CD4-positive, CD25-positive, alpha-beta regulatory T cell (primary cell): Measurements from ENCODE around the gene ANKRD37. TPM values are rescaled to one million over a fixed set of nuclear protein-coding genes. Genes with fewer than 3 reads are reported as not detected.

Experiments
- polyA plus RNA-seq, 4 donors: library from polyadenylated mRNA; unstranded; fragments of 300-500 nt; fragmentation: Illumina TruSeq; gene quantifications; one replicate each; pipeline ENCODE4 v1.2.3, GENCODE V29; 2021
- total RNA-seq: library from RNA; stranded (reverse); gene quantifications from one replicate; pipeline ENCODE4 v1.2.3, GENCODE V29; 2022

Gene ANKRD37
- total and polyA plus RNA-seq, 5 donors from 2014 or later: 8.8 to 31.0 (median 12.1) TPM

Other genes starting within 250 kb of the ANKRD37 start
- 28.3 TPM for gene CFAP97, start 192.8 kb upstream of the ANKRD37 start, total RNA-seq
- 10 to 100 TPM; 68.6 to 87.1 (median 80.2) TPM for gene CFAP97, start 192.8 kb upstream of the ANKRD37 start, polyA plus RNA-seq
- 22.2 TPM for gene SNX25, start 187.2 kb upstream of the ANKRD37 start, total RNA-seq
- 1 to 10 TPM; 3.7 to 8.6 (median 7.0) TPM for gene SNX25, start 187.2 kb upstream of the ANKRD37 start, polyA plus RNA-seq
- 3.5 TPM for gene LRP2BP, start 917 bp upstream of the ANKRD37 start, total RNA-seq
- 1 to 10 TPM in 2 of 4 donors, under 1 TPM in 2; 0.54 to 1.2 (median 0.97) TPM for gene LRP2BP, start 917 bp upstream of the ANKRD37 start, polyA plus RNA-seq
- 18.2 TPM for gene UFSP2, start 29.1 kb downstream of the ANKRD37 start, total RNA-seq
- gene UFSP2, start 29.1 kb downstream of the ANKRD37 start, polyA plus RNA-seq: 10 to 100 TPM; 39.8 to 45.3 (median 44.0) TPM
- not detected for gene CCDC110, start 74.9 kb downstream of the ANKRD37 start, total RNA-seq
- gene CCDC110, start 74.9 kb downstream of the ANKRD37 start, polyA plus RNA-seq: under 1 TPM in 2 of 4 donors, not detected in 2; 0.18 to 0.47 TPM
- not detected for gene PDLIM3, start 138.7 kb downstream of the ANKRD37 start, total RNA-seq
- gene PDLIM3, start 138.7 kb downstream of the ANKRD37 start, polyA plus RNA-seq: not detected